Mononuclear cell (primary cell): Measurements from ENCODE around the gene OGFOD3. TPM values are rescaled to one million over a fixed set of nuclear protein-coding genes. Genes with fewer than 3 reads are reported as not detected.

Experiments
- H3K27me3 ChIP-seq: 2 replicates; pipeline ENCODE4 v1.6.0; 2011; ENCODE audit warnings: low read length, control low read depth; ENCODE audit not compliant: insufficient read depth
- H3K4me1 ChIP-seq: 2 replicates; pipeline ENCODE4 v1.5.1; 2011; ENCODE audit warnings: mild to moderate bottlenecking, low read length, control low read depth; ENCODE audit not compliant: insufficient read depth
- H3K4me3 ChIP-seq: 2 replicates; pipeline ENCODE4 v1.5.1; 2011; ENCODE audit warnings: mild to moderate bottlenecking, low read length, moderate library complexity
- H3K9me3 ChIP-seq: 2 replicates; pipeline ENCODE4 v1.5.1; 2011; ENCODE audit warnings: low read depth, mild to moderate bottlenecking, control low read depth, low read length
- total RNA-seq: library from RNA; depleted of rRNA; stranded (reverse); fragments of >200 nt; gene quantifications from one replicate; pipeline ENCODE4 v1.2.3, GENCODE V29; 2012

OGFOD3 gene
- total RNA-seq, 1 donor, result 11.9 TPM

DNA sequence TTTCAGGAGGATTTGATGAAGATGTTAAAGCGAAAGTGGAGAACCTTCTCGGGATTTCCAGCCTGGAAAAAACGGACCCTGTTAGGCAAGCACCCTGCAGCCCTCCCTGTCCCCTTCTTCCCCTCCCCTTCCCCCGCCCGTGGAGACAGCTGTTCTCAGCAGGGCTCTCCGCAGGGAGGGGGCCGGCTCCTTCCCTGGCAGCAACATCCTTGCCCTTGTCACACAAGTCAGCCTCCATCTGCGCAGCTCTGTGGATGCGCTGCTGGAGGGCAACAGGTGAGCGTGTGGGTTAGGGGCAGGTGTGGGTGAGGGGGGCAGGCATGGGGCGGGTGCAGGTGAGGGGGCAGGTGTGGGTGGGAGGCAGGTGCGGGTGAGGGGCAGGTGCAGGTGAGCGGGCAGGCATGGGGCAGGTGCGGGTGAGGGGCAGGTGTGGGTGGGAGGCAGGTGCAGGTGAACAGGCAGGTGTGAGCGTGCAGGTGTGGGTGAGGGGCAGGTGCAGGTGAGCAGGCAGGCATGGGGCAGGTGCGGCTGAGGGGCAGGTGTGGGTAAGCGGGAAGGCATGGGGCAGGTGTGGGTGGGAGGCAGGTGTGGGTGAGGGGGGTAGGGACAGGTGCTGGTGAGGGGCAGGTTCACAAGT is 22.7 kb upstream of the OGFOD3 start:
- Histone ChIP-seq H3K27me3 (no peaks in the 10 kb centered on the region), H3K4me1 (peaks cover 41% of the 10 kb centered on the region), H3K9me3 (no peaks in the 10 kb centered on the region), H3K4me3 (no peak overlapping the region)

DNA sequence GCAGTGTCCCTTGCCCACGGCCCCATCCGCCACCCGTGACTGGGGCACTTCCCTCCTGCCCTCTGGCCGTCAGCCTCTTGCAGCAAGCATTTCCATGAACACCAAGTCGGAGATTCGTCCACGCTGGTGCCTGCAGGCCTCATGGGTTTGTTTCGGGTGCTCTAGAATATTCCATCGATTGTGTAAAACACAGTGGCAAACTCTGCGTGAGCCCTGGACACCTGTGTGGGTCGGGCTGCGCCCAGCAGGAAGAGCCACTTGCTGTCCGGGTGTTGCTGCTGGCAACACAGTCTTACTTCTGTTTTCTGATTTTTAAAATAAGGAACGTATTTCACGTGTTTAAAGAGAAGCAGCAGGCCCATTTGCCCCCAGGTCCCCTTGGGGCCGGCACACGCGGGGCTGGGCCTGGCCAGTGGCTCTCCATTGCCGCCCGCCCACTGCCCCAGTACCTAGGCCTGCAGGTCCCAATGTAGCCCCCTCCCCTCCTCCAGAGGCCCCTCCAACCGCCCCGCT is 22.1 kb upstream of the OGFOD3 start:
- no peaks in the 10 kb centered on the region for H3K9me3 ChIP-seq
- no peaks in the 10 kb centered on the region for H3K27me3 ChIP-seq
- peaks cover 40% of the 10 kb centered on the region for H3K4me1 ChIP-seq
- no peak overlapping the region for H3K4me3 ChIP-seq

DNA sequence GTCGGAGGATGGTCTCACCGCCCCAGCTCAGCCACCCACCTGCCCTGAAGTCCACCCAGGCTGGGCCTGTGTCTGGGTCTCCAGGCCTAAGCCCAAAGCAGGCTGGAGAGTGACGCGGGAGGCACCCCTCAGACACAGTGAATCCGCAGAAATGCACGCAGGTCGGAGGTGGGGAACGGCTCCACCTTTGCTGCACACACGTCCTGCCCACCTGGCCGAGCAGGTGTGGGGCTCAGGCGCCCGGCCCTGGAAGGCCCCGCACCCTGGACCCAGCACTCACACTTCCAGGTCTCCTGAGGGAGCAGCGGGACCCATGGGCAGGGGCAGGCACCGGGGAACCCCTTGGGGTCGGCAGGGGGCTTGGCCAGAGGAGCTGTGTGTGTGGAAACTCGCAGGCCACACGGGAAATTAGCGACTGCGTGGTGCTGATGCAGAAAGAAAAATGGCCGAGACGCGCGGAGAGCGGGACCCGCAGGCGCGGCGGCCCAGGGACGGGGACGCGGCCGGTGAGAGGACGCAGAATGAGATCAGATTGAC is 21.5 kb upstream of the OGFOD3 start:
- Histone ChIP-seq H3K4me3 (no peak overlapping the region), H3K27me3 (no peaks in the 10 kb centered on the region), H3K9me3 (no peaks in the 10 kb centered on the region), H3K4me1 (peaks cover 39% of the 10 kb centered on the region)

- H3K9me3 ChIP-seq, result no peaks in the 10 kb centered on the region
- H3K27me3 ChIP-seq, result no peaks in the 10 kb centered on the region
- H3K4me1 ChIP-seq, result peaks cover 44% of the 10 kb centered on the region
- no peak overlapping the region for H3K4me3 ChIP-seq
Measured at GRCh38 chr17:82439194-82439828, 20.9 kb upstream of the OGFOD3 start.

GRCh38 chr17:82438401-82439193 is 20.2 kb upstream of the OGFOD3 start:
- Histone ChIP-seq H3K4me3 (no peak overlapping the region), H3K9me3 (no peaks in the 10 kb centered on the region), H3K4me1 (peaks cover 52% of the 10 kb centered on the region), H3K27me3 (no peaks in the 10 kb centered on the region)

- Histone ChIP-seq H3K9me3 (no peaks in the 10 kb centered on the region), H3K27me3 (no peaks in the 10 kb centered on the region), H3K4me3 (no peak overlapping the region), H3K4me1 (peaks cover 54% of the 10 kb centered on the region)
Measured at GRCh38 chr17:82437325-82437668, 18.9 kb upstream of the OGFOD3 start.

DNA sequence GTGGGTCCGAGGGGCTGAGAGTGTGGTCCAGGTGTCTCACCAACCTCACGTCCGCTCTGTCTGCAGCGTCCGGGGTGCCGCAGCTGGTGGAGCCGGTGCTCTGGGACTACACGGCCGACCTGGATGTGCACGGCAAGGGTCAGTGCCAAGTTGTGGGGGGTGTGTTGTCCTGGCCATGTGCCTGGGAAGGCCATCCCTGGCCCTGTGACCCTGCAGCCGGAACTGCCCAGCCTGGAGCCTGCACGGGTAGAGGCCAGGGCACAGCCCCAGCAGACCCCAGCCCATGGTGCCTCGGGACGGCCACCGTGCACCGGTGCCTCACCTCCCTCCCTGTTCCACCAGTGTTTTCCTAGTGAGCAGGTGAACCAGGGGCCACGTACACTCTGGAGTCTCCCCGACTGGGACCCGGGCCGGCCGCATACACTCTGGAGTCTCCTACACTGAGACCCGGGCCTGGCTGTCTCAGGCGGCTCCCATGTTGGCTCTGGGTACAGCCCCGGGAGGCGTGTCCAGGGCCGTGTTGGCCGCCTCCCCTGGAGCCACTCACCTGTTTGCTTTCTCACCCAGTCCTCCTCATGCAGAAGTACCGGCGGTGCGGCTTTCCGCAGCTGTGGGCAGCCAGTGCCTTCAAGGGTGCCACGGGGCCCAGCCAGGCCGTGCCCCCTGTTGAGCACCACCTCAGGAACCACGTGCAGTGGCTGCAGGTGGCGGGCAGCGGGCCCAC is 18.4 kb upstream of the OGFOD3 start:
- Histone ChIP-seq H3K4me3 (no peak overlapping the region), H3K4me1 (peaks cover 51% of the 10 kb centered on the region), H3K9me3 (no peaks in the 10 kb centered on the region), H3K27me3 (no peaks in the 10 kb centered on the region)

- peaks cover 42% of the 10 kb centered on the region for H3K4me1 ChIP-seq
- H3K4me3 ChIP-seq, result no peak overlapping the region
Measured at GRCh38 chr17:82435601-82436583, 17.5 kb upstream of the OGFOD3 start.

DNA sequence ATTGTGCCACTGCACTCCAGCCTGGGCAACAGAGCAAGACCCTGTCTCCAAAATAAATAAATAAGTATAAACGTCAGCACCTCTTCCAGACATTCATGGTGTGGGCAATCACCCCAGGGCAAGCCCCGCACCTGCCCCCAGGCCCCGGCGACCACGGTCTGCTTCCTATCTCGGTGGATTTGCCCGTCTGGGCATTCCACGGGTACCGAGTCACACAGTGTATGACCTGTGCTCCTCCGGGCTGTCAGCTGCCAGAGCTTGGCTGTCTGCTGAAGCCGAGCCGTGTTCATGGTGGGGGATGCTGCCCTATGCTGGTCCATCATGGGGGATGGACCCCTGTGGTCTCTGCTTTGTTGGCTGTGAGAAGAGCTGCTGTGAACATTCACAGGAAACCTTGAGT is 16.7 kb upstream of the OGFOD3 start:
- H3K4me1 ChIP-seq, result peaks cover 35% of the 10 kb centered on the region
- H3K9me3 ChIP-seq, result no peaks in the 10 kb centered on the region

More at GRCh38 chr17:82435601-82436583, 17.5 kb upstream of the OGFOD3 start:
- Histone ChIP-seq H3K27me3 (no peaks in the 10 kb centered on the region), H3K9me3 (no peaks in the 10 kb centered on the region)

DNA sequence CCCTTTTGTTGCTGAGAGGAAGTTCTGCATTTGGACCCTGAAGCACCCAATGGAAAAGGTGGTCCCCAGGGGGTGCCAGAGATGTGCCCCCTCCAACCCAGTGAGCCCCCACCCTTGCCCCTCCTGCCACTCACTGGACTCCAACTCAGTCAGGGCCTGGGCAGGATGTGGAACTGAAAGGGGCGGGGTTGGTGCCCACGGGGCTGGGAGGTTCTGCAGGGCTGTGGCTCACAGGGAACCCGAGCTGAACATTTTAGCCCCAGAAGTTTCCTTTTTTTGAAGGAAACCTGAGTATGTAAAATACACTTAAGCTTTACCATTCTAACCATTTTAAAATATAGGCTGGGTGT is 15.8 kb upstream of the OGFOD3 start:
- peaks cover 33% of the 10 kb centered on the region for H3K4me1 ChIP-seq

More for the DNA sequence above, 16.7 kb upstream of the OGFOD3 start:
- H3K4me3 ChIP-seq, result no peak overlapping the region
- no peaks in the 10 kb centered on the region for H3K27me3 ChIP-seq

GRCh38 chr17:82433560-82434215 is 15.3 kb upstream of the OGFOD3 start:
- Histone ChIP-seq H3K4me3 (no peak overlapping the region), H3K9me3 (no peaks in the 10 kb centered on the region), H3K27me3 (no peaks in the 10 kb centered on the region), H3K4me1 (peaks cover 37% of the 10 kb centered on the region)

More for the DNA sequence above, 15.8 kb upstream of the OGFOD3 start:
- no peaks in the 10 kb centered on the region for H3K27me3 ChIP-seq
- H3K4me3 ChIP-seq, result no peak overlapping the region
- no peaks in the 10 kb centered on the region for H3K9me3 ChIP-seq

- no peaks in the 10 kb centered on the region for H3K27me3 ChIP-seq
- peaks cover 40% of the 10 kb centered on the region for H3K4me1 ChIP-seq
- no peaks in the 10 kb centered on the region for H3K9me3 ChIP-seq
- no peak overlapping the region for H3K4me3 ChIP-seq
Measured at GRCh38 chr17:82432017-82432416, 13.6 kb upstream of the OGFOD3 start.

DNA sequence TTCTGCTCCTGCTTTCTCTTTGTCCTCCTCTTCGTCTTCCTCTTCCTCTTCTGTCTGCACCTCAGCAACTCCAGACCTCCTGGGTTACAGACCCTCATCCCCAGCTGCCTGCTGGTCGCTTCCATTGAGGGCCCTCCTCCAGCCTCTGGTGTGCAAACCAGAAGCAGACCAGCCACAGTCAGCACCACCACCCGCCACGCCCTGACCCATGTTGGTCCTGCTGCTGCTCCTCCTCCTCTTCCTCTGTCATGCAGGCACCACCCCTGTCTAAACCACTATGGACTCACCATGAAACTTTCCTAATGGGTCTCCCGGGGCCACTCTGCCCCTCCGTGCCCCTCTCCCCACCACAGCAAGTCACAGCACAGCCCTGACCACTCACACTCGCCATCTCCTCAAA is 11.4 kb upstream of the OGFOD3 start:
- peaks cover 27% of the 10 kb centered on the region for H3K4me1 ChIP-seq
- H3K4me3 ChIP-seq, result no peak overlapping the region
- no peaks in the 10 kb centered on the region for H3K9me3 ChIP-seq
- no peaks in the 10 kb centered on the region for H3K27me3 ChIP-seq
